ENCODE results near the gene DFFA.
"Not testable (repeated sequence)": the region's sequence is repeated elsewhere in the genome, so short reads cannot be mapped to it uniquely, and the experiment has no call there.

The DFFA gene

GRCh38 chr1:10474613-10475507, 2.5 kb upstream of the DFFA start, which contains the start of gene PEX14:
Gene PEX14, plus strand, starts transcription at chr1:10474950. Its CDS starts 17 bp downstream, at chr1:10474967.
- intact Hi-C loops (cut with DNase I): loop anchor here (10.0 kb wide), 1 partner anchor 1330 kb away; the partner anchor contains the start of genes CLCN6 and MTHFR
- peak; percentile 75 to 96 (median 90) for DNase-seq

GRCh38 chr1:10474309-10474612, 1.9 kb upstream of the DFFA start:
- not testable (repeated sequence) for DNase-seq
- intact Hi-C loops (cut with DNase I): loop anchor here (10.0 kb wide), 1 partner anchor 1331 kb away; the partner anchor contains the start of genes CLCN6 and MTHFR

GRCh38 chr1:10473145-10473765, 926 bp upstream of the DFFA start:
- intact Hi-C loops (cut with DNase I): loop anchor here (10.0 kb wide), 1 partner anchor 1332 kb away; the partner anchor contains the start of genes CLCN6 and MTHFR

GRCh38 chr1:10471411-10472219, 714 bp downstream of the DFFA start:
- intact Hi-C loops (cut with DNase I): loop anchor here (10.0 kb wide), 1 partner anchor 1333 kb away; the partner anchor contains the start of genes CLCN6 and MTHFR
- peak in 1 of 42 donors; percentile 18 for DNase-seq

More at GRCh38 chr1:10473145-10473765, 926 bp upstream of the DFFA start:
- no peak for DNase-seq

DNA sequence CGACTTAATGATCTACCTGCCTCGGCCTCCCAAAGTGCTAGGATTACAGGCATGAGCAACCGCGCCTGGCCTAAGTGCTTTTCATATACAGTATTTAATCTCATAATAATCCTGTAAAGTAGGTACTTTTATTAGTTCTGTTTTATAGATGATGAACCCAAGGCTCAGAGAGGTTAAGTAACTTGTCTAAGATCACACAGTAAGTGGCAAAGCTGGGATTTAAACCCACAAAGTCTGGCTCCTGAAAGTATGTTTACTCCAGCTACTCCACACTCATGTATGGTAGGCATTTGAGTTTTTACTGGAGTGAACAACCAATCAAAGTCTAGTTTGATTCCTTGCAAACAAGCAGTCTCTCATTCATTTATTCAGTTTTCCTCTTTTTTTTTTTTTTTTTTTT, 2.3 kb downstream of the DFFA start:
- no peak for DNase-seq
- intact Hi-C loops (cut with DNase I): loop anchor here (10.0 kb wide), 1 partner anchor 1335 kb away; the partner anchor contains the start of genes CLCN6 and MTHFR

GRCh38 chr1:10467078-10467477, 5.3 kb downstream of the DFFA start:
- intact Hi-C loops (cut with DNase I): no loop called here
- no peak for DNase-seq

- no peak for DNase-seq
- intact Hi-C loops (cut with DNase I): no loop called here
Observed at GRCh38 chr1:10459184-10459583, 13.1 kb downstream of the DFFA start.

- intact Hi-C loops (cut with DNase I): no loop called here
- DNase-seq: no peak
Observed at GRCh38 chr1:10457875-10458274, 14.5 kb downstream of the DFFA start.

DNA sequence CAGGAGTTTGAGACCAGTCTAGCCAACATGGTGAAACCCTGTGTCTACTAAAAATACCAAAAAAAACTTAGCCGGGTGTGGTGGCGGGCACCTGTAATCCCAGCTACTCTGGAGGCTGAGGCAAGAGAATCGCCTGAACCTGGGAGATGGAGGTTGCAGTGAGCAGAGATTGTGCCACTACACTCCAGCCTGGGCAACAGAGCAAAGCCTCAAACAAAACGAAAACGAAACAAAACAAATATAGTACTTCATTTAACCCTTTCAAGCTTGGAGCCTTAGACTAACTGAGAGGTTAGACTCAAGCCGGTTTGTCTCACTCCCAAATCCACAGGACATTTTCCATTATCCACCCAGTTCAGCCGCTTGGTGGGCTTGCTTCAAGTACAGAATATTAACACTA, 14.9 kb downstream of the DFFA start:
- DNase-seq; intact Hi-C loops (cut with DNase I): not testable (repeated sequence)

DNA sequence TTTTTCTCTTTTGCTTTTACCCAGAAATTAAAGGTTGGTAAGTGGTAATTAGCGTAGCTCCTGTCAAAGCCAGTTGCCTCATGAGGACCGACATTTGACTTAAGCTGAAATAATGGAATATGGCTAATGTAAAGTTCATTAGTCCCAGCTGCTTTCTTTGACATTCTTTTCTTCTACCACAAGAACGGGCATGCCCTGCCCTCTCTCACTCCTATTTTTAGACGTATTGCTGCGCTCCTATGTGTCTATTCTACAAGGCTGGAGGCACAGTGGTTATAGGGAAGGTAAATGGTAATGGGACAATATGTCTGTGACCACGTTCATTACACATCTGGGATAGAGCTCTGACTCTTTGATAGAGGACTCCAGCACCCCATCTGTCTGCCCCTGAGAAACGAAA, 15.7 kb downstream of the DFFA start:
- intact Hi-C loops (cut with DNase I): no loop called here
- no peak for DNase-seq

- intact Hi-C loops (cut with DNase I): no loop called here
- DNase-seq: no peak
Observed at GRCh38 chr1:10456048-10456447, 16.3 kb downstream of the DFFA start.

GRCh38 chr1:10451287-10451686, 21.0 kb downstream of the DFFA start:
- DNase-seq: peak in 3 of 42 donors; percentile 20 to 40 (median 23)
- intact Hi-C loops (cut with DNase I): no loop called here

DNA sequence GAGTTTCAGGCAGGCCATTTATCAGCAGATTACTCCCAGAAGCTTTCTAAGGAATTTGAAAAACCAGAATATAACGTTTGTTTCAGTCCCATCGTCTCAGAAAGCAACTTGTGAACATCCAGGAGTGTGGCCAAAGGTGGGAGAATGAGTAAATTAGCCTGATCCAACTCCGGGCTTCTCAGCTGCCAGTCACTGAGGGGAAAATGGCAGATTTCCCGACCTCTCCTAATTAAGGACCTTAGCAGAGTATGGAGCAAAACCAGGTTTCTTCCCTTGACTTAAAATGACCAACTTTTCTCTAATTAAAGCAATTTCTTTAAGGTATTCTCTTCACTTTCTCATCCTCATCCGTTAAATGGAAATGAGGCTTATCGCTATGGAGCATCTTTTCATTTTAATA, 21.5 kb downstream of the DFFA start:
- no peak for DNase-seq
- intact Hi-C loops (cut with DNase I): no loop called here

- intact Hi-C loops (cut with DNase I): no loop called here
- peak in 2 of 42 donors; percentile 15 to 30 for DNase-seq
Observed at GRCh38 chr1:10450156-10450814, 22.0 kb downstream of the DFFA start.

GRCh38 chr1:10449751-10450150, 22.6 kb downstream of the DFFA start, which contains the start of gene CORT:
Gene CORT, plus strand, starts transcription at chr1:10450031. Its CDS starts 193 bp downstream, at chr1:10450224.
- intact Hi-C loops (cut with DNase I): no loop called here

GRCh38 chr1:10446790-10447422, 25.4 kb downstream of the DFFA start:
- intact Hi-C loops (cut with DNase I): no loop called here
- DNase-seq: no peak

More at GRCh38 chr1:10449751-10450150, 22.6 kb downstream of the DFFA start, which contains the start of gene CORT:
- peak in 4 of 42 donors; percentile 16 to 32 (median 22) for DNase-seq

DNA sequence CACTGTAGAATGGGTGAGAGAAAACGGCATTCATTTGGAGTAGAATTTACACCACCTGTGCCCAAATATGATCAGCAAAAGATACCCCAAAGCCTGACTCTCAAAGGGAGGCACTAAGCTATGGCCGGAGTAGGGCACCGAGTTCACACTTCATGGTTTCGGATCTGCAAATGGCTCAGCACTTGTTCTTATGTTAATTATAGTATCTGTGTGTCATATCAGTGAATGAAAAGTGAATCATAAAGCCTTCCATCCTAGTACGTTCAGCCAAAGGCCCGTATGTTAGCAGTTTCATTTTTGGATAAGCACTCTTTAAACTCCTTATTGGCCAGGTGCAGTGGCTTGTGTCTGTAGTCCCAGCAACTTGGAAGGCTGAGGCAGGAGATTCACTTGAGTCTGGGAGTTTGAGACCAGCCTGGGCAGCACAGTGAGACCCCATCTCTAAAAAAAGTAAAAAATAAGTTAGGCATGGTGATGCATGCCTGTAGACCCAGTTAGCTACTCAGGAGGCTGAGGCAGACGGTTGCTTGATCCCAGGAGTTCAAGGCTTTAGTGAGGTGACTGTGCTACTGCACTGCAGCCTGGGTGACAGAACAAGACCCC, 27.4 kb downstream of the DFFA start:
- intact Hi-C loops (cut with DNase I): no loop called here
- no peak for DNase-seq

DNA sequence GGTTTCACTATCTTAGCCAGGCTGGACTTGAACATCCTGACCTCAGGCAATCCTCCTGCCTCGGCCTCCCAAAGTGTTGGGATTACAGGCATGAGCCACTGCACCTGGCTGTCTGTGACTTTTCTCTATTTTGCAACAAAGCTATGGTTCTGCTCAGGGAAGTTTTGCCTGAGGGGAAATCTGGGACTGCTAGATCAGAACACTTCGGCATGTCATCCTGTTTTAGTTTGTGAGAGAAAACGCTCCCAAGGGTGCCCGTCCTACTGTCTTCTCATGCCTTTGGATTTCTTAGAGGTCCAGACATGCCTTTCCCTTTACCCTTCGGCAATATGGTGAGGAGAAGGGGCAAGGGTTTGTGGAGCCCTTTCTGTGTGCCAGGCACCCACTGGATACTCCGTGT, 28.1 kb downstream of the DFFA start:
- intact Hi-C loops (cut with DNase I): no loop called here
- DNase-seq: no peak

All from head of caudate nucleus (tissue), 42 donors.